ENCODE results near the gene PAPOLG.

Gene PAPOLG

GRCh38 chr2:60742419-60742818, 13.6 kb upstream of the PAPOLG start:
- H3K4me3 ChIP-seq (ENCODE audit: low read depth, low read length) = no peak overlapping the region
- no peak for TF ChIP-seq CTCF (IDR thresholded peaks at IDR 0.05; ENCODE audit: low read depth, low read length)

- TF ChIP-seq CTCF (IDR thresholded peaks at IDR 0.05; ENCODE audit: low read depth, low read length) = no peak
- H3K4me3 ChIP-seq (ENCODE audit: low read depth, low read length) = no peak overlapping the region
Measured at GRCh38 chr2:60745330-60745729, 10.7 kb upstream of the PAPOLG start.

GRCh38 chr2:60745761-60746160, 10.3 kb upstream of the PAPOLG start:
- no peak for TF ChIP-seq CTCF (IDR thresholded peaks at IDR 0.05; ENCODE audit: low read depth, low read length)
- H3K4me3 ChIP-seq (ENCODE audit: low read depth, low read length) = no peak overlapping the region

GRCh38 chr2:60746318-60746717, 9.8 kb upstream of the PAPOLG start:
- H3K4me3 ChIP-seq (ENCODE audit: low read depth, low read length) = no peak overlapping the region
- TF ChIP-seq CTCF (IDR thresholded peaks at IDR 0.05; ENCODE audit: low read depth, low read length) = no peak

GRCh38 chr2:60759654-60760053, 3.6 kb downstream of the PAPOLG start:
- no peak for TF ChIP-seq CTCF (IDR thresholded peaks at IDR 0.05; ENCODE audit: low read depth, low read length)
- H3K4me3 ChIP-seq (ENCODE audit: low read depth, low read length) = no peak overlapping the region

GRCh38 chr2:60764736-60765534, 8.9 kb downstream of the PAPOLG start:
- TF ChIP-seq CTCF (IDR thresholded peaks at IDR 0.05; ENCODE audit: low read depth, low read length) = no peak
- no peak overlapping the region for H3K4me3 ChIP-seq (ENCODE audit: low read depth, low read length)

- H3K4me3 ChIP-seq (ENCODE audit: low read depth, low read length) = no peak overlapping the region
- TF ChIP-seq CTCF (IDR thresholded peaks at IDR 0.05; ENCODE audit: low read depth, low read length) = no peak
Measured at GRCh38 chr2:60766283-60766682, 10.2 kb downstream of the PAPOLG start.
